K562 treated with DMSO at 1 percent for 24 hours (cell line): ENCODE results near the gene CLASRP. TPM values are rescaled to one million over a fixed set of nuclear protein-coding genes. Genes with fewer than 3 reads are reported as not detected.

Experiments used
- total RNA-seq: library from RNA; unstranded; fragments of 300-600 nt; gene quantifications from 2 replicates; pipeline ENCODE4 v1.2.3, GENCODE V29; 2022; ENCODE audit warnings: low read depth; ENCODE audit not compliant: insufficient read depth

The CLASRP gene, protein sequence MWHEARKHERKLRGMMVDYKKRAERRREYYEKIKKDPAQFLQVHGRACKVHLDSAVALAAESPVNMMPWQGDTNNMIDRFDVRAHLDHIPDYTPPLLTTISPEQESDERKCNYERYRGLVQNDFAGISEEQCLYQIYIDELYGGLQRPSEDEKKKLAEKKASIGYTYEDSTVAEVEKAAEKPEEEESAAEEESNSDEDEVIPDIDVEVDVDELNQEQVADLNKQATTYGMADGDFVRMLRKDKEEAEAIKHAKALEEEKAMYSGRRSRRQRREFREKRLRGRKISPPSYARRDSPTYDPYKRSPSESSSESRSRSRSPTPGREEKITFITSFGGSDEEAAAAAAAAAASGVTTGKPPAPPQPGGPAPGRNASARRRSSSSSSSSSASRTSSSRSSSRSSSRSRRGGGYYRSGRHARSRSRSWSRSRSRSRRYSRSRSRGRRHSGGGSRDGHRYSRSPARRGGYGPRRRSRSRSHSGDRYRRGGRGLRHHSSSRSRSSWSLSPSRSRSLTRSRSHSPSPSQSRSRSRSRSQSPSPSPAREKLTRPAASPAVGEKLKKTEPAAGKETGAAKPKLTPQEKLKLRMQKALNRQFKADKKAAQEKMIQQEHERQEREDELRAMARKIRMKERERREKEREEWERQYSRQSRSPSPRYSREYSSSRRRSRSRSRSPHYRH
- total RNA-seq = 40.8 and 51.2 TPM in 2 replicates

DNA sequence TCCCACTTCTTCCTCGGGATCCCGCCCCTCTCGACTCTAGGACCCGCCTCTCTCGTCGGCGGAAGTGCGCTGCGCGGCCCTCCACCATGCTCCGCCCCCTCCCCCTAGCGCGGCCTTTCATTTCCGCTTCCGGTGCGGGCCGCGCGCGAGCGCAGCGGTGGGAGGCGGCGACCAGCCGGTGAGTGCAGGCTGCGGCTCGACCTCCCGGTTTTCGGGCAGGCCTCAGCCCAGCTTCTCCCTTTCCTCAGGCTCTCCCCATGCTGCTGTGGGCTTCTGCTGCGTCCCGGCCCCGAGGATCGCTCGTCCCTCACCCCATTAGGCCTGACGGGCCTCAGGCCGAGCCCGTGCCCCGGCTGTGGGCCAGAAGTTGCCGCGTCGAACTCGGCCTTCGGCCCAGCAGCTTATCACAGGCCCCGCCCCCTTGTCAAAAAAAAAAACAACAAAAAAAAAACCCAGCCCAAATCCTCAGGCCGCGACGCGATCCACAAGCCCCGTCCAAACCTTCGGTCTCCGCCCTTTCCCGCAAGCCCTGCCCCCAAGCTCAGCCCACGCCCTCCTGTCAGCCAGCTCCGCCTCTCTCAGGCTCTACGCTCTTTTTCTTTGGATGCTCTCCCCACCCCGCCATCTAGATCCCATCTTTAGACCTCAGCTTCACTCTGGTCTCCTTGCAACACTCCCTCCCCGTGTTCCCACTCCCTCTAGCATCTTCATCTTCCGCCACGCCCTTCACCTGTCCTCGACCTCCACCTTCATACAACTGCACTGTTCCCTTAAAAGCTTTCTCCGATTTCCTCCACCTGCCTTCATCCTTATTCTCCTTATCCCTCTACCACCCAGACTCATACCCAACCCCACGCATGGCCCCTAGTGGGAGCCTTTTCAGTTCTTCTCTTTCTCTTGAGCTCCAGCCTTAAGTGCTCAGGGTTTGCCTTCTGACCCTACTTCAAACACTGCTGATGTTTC lies at the start of gene CLASRP:
Gene CLASRP, plus strand, starts transcription at position 115 of the 963 bp plus-strand sequence. CDS start 1,168 bp downstream, outside the sequence.

DNA sequence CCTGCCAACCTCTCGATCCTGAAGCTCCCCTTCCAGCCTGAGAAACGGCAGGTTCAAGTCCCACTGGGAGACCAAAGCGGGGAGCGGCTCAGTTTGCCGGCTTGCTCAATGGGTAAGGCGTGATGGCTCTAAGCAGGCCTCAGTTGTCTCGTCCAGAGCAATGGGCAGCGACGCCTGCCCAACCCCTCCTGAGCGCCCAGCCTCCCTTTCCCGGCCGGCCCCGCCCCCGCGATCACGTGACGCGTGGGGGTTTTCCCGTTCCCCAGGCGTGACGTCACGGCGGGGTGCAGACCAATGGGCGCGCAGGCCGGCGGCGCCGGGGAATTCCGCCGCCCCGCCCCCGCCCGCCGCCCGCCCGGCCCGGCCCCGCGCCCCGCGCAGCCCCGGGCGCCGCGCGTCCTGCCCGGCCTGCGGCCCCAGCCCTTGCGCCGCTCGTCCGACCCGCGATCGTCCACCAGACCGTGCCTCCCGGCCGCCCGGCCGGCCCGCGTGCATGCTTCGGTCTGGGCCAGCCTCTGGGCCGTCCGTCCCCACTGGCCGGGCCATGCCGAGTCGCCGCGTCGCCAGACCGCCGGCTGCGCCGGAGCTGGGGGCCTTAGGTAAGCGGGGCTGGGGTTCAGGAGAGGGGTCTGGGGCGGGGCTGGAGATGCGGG lies 37.6 kb upstream of the CLASRP start, which contains the start of gene RELB:
Gene RELB, plus strand, starts transcription at position 378 of the 653 bp plus-strand sequence. Its CDS starts 116 bp downstream, at position 494.

DNA sequence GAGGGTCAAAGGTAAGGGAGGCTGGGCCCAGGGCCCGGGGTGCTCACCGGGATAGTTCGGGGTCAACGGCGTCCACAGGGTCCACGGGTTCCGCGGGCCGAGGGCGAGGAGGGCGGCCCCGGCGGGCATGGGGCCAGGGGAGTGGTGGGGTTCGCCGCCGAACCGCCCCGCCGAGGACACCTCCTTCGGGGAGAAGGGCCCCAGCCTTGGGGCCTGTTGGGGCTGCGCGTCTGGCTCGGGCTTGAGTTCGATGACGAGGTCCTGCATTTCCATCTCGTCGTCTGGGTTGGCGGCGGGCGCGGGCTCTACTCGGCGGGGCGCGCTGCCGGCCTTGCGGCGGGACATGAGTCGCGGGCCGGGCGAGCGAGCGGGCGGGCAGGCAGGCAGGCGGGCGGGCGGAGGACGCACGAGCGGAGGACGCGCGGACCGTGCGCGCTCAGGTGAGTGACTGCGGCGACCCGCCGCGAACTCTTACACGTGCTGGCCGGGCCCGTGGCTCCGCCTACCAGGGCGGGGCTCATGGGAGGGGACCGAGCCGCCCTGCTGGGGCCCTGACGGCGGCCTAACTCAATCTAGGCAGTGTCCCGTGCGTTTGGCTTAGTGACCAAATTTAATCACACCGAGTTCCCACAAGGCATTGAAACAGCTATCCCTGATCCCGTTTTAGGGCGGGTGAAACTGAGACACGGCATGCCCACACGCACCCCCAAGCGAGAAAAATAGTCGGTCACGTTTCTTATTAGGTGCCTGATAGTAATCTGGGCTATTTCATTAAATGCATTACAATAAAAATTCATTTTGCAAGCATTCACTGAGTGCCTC lies 37.4 kb downstream of the CLASRP start, which contains the start of gene ZNF296:
Gene ZNF296, minus strand, starts transcription at position 450 of the 822 bp plus-strand sequence. Its CDS starts 105 bp downstream, at position 345.

DNA sequence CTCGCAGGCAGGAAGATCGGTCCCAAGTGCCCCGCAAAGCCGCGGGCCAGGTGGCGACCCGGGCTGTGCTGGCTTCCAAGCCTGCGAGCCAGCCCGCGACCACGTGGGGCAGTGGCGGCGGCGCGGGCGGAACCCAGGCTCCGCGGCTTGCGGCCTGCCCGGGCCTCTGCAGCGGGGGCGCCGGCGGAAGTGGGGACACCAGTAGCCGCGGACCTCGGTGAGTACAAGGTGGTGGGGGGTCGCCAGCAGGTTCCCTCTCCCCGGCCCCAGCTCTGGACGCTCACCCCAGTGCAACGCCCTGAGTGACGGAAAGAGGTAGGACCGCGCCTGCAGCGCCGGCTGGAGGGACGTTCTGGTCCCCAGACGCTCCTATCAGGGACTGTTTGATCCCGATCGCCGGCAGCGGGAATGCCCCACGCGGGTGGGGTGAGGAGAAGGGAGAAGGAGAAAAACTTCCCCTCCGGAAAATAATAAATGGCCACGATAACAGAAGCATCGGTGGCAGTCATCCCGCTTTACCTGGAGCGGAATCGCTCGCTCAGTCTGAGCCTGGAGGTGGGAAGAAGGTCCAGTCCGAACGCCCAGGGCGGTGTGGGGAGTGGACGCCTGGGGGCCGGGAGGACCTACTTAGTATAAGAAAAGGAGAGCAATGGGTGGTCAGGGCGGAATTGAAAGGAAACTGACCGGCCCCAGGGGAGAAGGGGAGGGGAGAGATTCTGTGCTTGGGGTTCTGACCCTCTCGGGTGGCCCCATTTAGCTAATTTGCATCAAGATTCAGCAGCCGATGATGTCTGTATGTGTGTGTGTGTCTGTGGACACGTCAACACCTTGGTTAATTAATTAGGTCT lies 40.4 kb downstream of the CLASRP start, which contains the start of gene GEMIN7:
Gene GEMIN7, plus strand, starts transcription at position 198 of the 848 bp plus-strand sequence. CDS start 10,855 bp downstream, outside the sequence.

DNA sequence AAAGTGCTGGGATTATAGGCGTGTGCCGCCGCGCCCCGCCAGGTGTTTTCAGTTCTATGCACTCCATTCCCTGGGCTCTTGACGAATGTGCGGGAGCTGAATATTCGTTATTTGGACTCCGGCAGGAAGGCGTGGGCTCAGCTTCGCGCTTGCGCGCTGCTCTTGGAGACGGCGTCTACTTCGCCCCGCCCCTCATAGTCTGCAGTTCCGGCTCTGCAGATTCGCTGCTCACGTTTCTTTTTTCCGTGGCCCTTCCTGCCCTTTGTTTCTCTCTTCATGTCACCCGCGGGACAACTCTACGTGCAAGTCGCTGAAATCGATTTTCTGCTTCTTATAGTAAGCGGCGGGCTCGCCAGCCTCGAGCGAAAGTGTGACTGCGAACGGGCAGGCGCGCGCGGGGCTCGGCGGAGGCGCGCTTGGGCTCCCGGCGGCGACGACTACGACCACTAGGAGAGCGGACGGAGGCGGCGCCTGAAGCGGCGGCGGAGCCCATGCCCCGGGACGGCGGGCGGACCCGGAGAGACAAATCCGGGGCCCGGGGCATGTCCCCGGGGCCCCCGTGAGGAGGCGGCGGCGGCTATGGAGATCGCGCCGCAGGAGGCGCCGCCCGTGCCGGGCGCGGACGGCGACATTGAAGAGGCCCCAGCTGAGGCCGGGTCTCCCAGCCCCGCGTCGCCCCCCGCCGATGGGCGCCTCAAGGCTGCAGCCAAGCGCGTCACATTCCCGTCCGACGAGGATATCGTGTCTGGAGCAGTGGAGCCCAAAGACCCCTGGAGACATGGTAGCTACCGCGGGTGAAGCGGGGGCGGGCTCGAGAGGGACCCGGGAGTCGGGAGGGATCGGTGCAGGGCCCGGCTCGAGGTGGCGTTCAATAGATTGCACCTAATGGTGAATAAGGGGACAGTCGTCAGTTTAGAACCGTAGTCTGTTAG lies 54.2 kb downstream of the CLASRP start, which contains the start of gene PPP1R37:
Gene PPP1R37, plus strand, starts transcription at position 433 of the 932 bp plus-strand sequence. Its CDS starts 147 bp downstream, at position 580.

Other genes starting within 250 kb of the CLASRP start
- gene BCAM, start 229.9 kb upstream of the CLASRP start, total RNA-seq = 7.7 and 8.2 TPM in 2 replicates
- 136 and 143 TPM in 2 replicates for gene NECTIN2, start 192.7 kb upstream of the CLASRP start, total RNA-seq
- 105 and 129 TPM in 2 replicates for gene TOMM40, start 147.8 kb upstream of the CLASRP start, total RNA-seq
- 1,323 and 1,421 TPM in 2 replicates for gene APOE, start 133.2 kb upstream of the CLASRP start, total RNA-seq
- 674 and 701 TPM in 2 replicates for gene APOC1, start 124.4 kb upstream of the CLASRP start, total RNA-seq
- gene APOC4, start 96.8 kb upstream of the CLASRP start, total RNA-seq = not detected in 2 replicates
- gene APOC2, start 93.0 kb upstream of the CLASRP start, total RNA-seq = not detected in 2 replicates
- gene CLPTM1, start 83.7 kb upstream of the CLASRP start, total RNA-seq = 95.5 and 102 TPM in 2 replicates
- gene RELB, start 37.6 kb upstream of the CLASRP start, total RNA-seq = 36.8 and 40.3 TPM in 2 replicates
- gene ZNF296, start 37.4 kb downstream of the CLASRP start, total RNA-seq = 8.4 and 8.7 TPM in 2 replicates
- 47.4 and 55.6 TPM in 2 replicates for gene GEMIN7, start 40.2 kb downstream of the CLASRP start, total RNA-seq
- 23.1 and 28.4 TPM in 2 replicates for gene PPP1R37, start 54.1 kb downstream of the CLASRP start, total RNA-seq
- 0.63 TPM in 1 of 2 replicates, not detected in the other for gene NKPD1, start 121.9 kb downstream of the CLASRP start, total RNA-seq
- gene TRAPPC6A, start 139.2 kb downstream of the CLASRP start, total RNA-seq = 106 and 116 TPM in 2 replicates
- 30.7 and 40.1 TPM in 2 replicates for gene BLOC1S3, start 139.7 kb downstream of the CLASRP start, total RNA-seq
- gene EXOC3L2, start 206.4 kb downstream of the CLASRP start, total RNA-seq = 25.2 and 29.4 TPM in 2 replicates
- 31.3 and 33.5 TPM in 2 replicates for gene MARK4, start 212.2 kb downstream of the CLASRP start, total RNA-seq